KMS-11 (cell line): Measurements from ENCODE around the gene NAMPT.

Experiments
- H2AFZ ChIP-seq: fragments of 200-600 bp; sonication (generic); 2 replicates; pipeline ENCODE4 v1.6.1; 2016; ENCODE audit warnings: antibody characterized with exemption, mixed run types, low read depth
- H3K27ac ChIP-seq: fragments of 200-600 bp; sonication (generic); 2 replicates; pipeline ENCODE4 v1.6.1; 2016; ENCODE audit warnings: mild to moderate bottlenecking, mixed run types
- H3K27me3 ChIP-seq: fragments of 200-600 bp; sonication (generic); 2 replicates; pipeline ENCODE4 v1.6.1; 2017; ENCODE audit warnings: mild to moderate bottlenecking, low read depth, mixed run types, moderate library complexity; ENCODE audit not compliant: insufficient read depth
- H3K36me3 ChIP-seq: fragments of 200-600 bp; sonication (generic); 2 replicates; pipeline ENCODE4 v1.6.1; 2017; ENCODE audit warnings: mild to moderate bottlenecking, mixed run types; ENCODE audit not compliant: insufficient read depth
- H3K4me1 ChIP-seq: fragments of 200-600 bp; sonication (generic); 2 replicates; pipeline ENCODE4 v1.6.1; 2016; ENCODE audit warnings: mild to moderate bottlenecking, low read depth, mixed run types; ENCODE audit not compliant: poor library complexity, severe bottlenecking
- H3K4me2 ChIP-seq: fragments of 200-600 bp; sonication (generic); 2 replicates; pipeline ENCODE4 v1.7.0; 2016; ENCODE audit warnings: mild to moderate bottlenecking, mixed run types
- H3K4me3 ChIP-seq: fragments of 200-600 bp; sonication (generic); IDR thresholded peaks from 2 replicates; pipeline ENCODE4 v1.6.1; 2017; ENCODE audit warnings: low read depth, low read length, mixed read lengths; ENCODE audit not compliant: insufficient read depth
- H3K79me2 ChIP-seq: fragments of 200-600 bp; sonication (generic); 2 replicates; pipeline ENCODE4 v1.6.1; 2016; ENCODE audit warnings: low read depth, mixed run types; ENCODE audit not compliant: insufficient read depth
- H3K9ac ChIP-seq: fragments of 200-600 bp; sonication (generic); 2 replicates; pipeline ENCODE4 v1.6.1; 2016; ENCODE audit warnings: mild to moderate bottlenecking, mixed run types
- H4K20me1 ChIP-seq: fragments of 200-600 bp; sonication (generic); 2 replicates; pipeline ENCODE4 v1.6.1; 2016; ENCODE audit warnings: mild to moderate bottlenecking, mixed run types; ENCODE audit not compliant: insufficient read depth
- TF ChIP-seq, protein P1 (sequence below): fragments of 200-600 bp; sonication (generic); conservative IDR thresholded peaks from 2 replicates; pipeline ENCODE4 v1.6.1; 2017; ENCODE audit warnings: low read depth, mild to moderate bottlenecking, antibody characterized with exemption, low read length, moderate library complexity, mixed read lengths

The NAMPT gene

DNA sequence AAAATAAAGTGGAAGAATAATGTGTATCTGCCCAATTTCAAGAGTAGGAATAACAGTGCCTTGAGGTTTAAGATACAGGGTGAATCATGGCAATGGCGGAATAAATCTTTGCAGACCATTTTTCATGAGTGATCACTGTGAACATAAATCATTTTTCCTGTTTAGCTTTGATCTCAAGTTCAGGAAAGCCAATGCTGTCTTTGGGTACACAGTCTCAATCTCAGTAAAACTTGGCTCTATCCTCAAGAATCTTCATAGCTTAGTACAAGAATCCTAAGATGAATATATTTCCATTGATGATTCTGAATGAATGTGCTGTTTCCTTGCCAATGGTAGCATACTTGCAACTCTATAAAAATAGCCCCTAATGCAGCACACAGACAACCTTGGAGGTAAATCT is 6.8 kb downstream of the NAMPT start:
- H3K4me1 ChIP-seq: peaks cover 63% of the 10 kb centered on the region
- no peak overlapping the region for H2AFZ ChIP-seq
- no peaks in the 10 kb centered on the region for H3K27me3 ChIP-seq
- H3K27ac ChIP-seq: no peak overlapping the region
- no peak overlapping the region for H3K4me3 ChIP-seq
- H3K4me2 ChIP-seq: no peak overlapping the region
- no peak overlapping the region for H3K9ac ChIP-seq
- TF ChIP-seq, protein P1, sequence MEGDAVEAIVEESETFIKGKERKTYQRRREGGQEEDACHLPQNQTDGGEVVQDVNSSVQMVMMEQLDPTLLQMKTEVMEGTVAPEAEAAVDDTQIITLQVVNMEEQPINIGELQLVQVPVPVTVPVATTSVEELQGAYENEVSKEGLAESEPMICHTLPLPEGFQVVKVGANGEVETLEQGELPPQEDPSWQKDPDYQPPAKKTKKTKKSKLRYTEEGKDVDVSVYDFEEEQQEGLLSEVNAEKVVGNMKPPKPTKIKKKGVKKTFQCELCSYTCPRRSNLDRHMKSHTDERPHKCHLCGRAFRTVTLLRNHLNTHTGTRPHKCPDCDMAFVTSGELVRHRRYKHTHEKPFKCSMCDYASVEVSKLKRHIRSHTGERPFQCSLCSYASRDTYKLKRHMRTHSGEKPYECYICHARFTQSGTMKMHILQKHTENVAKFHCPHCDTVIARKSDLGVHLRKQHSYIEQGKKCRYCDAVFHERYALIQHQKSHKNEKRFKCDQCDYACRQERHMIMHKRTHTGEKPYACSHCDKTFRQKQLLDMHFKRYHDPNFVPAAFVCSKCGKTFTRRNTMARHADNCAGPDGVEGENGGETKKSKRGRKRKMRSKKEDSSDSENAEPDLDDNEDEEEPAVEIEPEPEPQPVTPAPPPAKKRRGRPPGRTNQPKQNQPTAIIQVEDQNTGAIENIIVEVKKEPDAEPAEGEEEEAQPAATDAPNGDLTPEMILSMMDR: no peak
- H4K20me1 ChIP-seq: 0 out of 2 replicates have a peak, but pooled peaks cover 3% of the 10 kb centered on the region
- peaks cover under 1% of the 10 kb centered on the region; the same call in 1 of the 2 replicates for H3K36me3 ChIP-seq
- peaks cover 80% of the 10 kb centered on the region for H3K79me2 ChIP-seq

- H3K27me3 ChIP-seq: no peaks in the 10 kb centered on the region
- H3K27ac ChIP-seq: no peak overlapping the region
- no peak overlapping the region for H3K4me2 ChIP-seq
- peaks cover 13% of the 10 kb centered on the region; the same call in 1 of the 2 replicates for H3K36me3 ChIP-seq
- peaks cover 66% of the 10 kb centered on the region for H3K79me2 ChIP-seq
- H3K9ac ChIP-seq: no peak overlapping the region
- TF ChIP-seq, protein P1: no peak
- H2AFZ ChIP-seq: no peak overlapping the region
- no peak overlapping the region for H3K4me3 ChIP-seq
- H4K20me1 ChIP-seq: no peaks in the 10 kb centered on the region
- H3K4me1 ChIP-seq: peaks cover 53% of the 10 kb centered on the region
Observed at GRCh38 chr7:106276513-106276912, 8.3 kb downstream of the NAMPT start.

DNA sequence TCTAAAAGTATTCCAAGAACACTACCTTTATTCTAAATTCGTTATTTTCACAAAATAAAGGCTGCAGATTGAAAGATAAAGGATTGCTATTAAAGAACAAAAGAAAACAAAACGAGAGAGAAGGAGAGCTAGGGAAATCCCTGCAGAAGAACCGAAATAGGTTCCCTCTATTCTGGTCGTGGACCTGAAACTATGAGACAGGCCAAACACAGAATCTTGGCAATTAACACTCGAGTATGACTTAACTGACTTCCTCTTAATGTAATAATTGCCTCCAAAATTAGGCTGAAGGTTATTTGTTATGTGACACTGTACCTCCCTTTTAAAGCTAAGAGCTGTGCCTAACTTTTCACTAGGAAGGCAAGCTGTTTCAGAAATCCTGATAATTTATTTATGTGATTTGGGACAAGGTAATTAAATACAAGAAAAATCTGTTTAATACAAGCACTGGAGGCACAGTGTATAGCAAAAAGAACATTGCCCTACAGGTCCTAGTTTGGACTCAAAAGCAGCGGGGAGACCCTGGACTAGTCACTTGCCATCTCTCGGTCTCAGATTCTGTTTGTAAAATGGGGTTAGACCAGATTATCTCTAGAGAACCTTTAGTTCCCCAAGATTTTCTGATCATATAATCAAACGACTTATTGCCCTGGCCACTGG is 11.6 kb downstream of the NAMPT start:
- Histone ChIP-seq H3K36me3 (peaks cover 20% of the 10 kb centered on the region; the same call in 1 of the 2 replicates), H3K4me1 (peaks cover 26% of the 10 kb centered on the region), H3K9ac (no peak overlapping the region), H3K27ac (no peak overlapping the region), H3K4me3 (no peak overlapping the region), H2AFZ (no peak overlapping the region), H3K4me2 (no peak overlapping the region), H3K79me2 (peaks cover 32% of the 10 kb centered on the region; the same call in 1 of the 2 replicates), H4K20me1 (no peaks in the 10 kb centered on the region), H3K27me3 (no peaks in the 10 kb centered on the region)
- TF ChIP-seq, protein P1: no peak

GRCh38 chr7:106270122-106270977 is 14.4 kb downstream of the NAMPT start:
- no peak overlapping the region for H2AFZ ChIP-seq
- no peak overlapping the region for H3K27ac ChIP-seq
- H3K9ac ChIP-seq: no peak overlapping the region
- H3K4me1 ChIP-seq: peaks cover 23% of the 10 kb centered on the region
- H3K36me3 ChIP-seq: peaks cover 20% of the 10 kb centered on the region; the same call in 1 of the 2 replicates
- TF ChIP-seq, protein P1: no peak
- no peak overlapping the region for H3K4me3 ChIP-seq
- H3K4me2 ChIP-seq: no peak overlapping the region
- H4K20me1 ChIP-seq: no peaks in the 10 kb centered on the region
- H3K79me2 ChIP-seq: peaks cover 6% of the 10 kb centered on the region; the same call in 1 of the 2 replicates
- no peaks in the 10 kb centered on the region for H3K27me3 ChIP-seq
